ENCODE data around the gene MRPS2. TPM values are rescaled to one million over a fixed set of nuclear protein-coding genes. Genes with fewer than 3 reads are reported as not detected.
"Not testable (repeated sequence)": the region's sequence is repeated elsewhere in the genome, so short reads cannot be mapped to it uniquely, and the experiment has no call there.

The MRPS2 gene
- total RNA-seq, 1 experiment from 2014 or later: 54.2 TPM

DNA sequence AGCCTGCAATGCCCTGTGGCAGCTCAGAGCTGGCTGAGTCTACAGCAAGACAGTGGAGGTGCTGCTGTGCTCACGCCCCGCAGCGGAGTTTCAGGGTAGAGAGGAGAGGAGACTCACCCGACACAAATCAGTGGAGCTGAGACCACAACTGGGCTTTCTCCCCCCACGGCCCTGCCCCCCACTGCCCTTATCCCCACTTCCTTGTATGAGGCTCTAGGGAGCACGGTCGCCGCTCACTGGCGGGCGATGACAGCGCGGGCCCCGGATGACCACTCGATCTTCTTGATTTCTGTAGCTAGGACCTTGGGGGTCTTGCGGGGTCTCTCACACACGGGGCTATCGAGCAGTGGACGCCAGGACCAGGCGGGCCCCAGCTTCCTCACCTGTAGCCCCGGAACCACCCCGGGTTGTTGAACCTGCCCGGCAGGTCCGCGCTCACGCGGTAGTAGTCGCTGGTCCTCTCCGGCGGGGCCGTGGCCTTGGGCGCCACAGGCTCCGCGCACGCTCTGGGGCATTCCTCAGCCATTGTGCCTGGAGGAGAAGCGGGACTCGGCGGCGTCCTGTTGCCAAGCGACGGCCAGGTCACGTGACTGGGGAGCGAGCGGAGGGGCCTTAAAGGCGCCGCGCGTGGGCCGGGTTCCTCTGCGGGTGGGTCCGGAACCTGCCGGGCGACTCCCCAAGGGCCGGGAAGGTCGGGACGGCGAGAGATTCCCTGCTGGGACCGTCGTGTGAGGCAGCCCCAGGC lies 984 bp upstream of the MRPS2 start:
- peak; percentile 80 for DNase-seq (ENCODE audit: low read depth)

DNA sequence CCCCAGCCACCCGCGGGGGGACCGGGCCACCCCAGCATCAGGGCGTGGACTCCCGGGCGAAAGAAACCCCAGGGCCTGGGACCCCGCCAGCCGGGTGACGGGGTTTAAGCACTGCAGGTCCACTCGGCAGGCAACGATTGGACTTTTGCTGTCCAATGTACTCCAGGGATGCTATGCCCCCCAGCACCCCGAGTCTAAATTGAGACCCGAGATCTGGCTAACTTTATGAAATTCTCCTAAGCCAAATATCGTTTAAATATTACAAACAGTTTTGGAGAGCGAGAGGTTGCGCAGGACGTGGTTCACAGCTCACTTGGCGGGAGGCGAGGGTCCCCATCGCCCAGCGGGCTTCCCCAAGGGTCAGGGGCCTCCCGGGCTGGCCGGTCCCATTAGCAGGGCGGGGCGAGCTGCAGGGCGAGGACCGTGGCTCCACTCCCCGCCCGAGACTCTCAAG lies 384 bp upstream of the MRPS2 start:
- DNase-seq (ENCODE audit: low read depth): no peak

DNA sequence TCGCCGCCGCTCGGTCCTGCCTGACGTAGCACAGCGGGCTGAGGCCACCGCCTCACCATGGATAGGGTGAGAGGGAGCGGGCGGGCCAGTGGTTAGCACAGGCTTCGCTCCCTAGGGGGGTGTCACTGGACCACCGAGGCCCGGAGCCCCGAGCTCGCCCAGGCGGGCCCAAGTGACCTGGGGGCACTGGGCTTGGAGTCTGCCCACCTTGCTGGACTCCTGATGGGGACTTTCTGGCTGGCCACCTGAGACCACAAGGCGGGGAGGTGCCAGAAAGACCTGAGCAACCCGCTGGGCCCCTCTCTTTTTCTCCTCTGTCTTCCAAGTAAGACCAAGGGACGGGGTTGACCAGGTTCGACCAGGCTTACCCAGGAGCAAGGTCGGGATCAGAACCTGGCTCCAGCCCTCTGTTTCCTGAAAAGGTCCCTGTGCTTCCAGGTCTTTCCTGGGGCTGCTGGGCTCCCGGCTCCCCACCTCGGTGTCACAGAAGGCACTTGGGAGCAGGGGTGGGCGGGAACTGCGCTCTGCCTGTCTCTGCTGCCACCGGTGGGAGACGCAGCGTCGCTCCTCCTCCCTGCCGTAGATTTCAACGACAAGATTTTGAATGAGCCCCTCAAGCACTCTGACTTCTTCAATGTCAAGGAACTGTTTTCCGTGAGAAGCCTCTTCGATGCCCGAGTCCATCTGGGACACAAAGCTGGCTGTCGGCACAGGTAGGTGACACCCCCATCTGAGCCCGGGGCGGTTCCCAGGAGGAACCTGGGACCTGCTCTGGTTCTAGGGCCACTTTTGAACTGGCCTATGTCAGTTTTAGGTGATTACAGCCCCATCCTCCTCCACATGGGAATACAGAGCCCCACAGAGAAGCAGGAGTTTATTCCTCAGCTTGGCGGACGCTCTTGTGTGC lies 1.0 kb downstream of the MRPS2 start:
- no peak for DNase-seq (ENCODE audit: low read depth)

GRCh38 chr9:135502168-135502872 lies 1.8 kb downstream of the MRPS2 start:
- DNase-seq (ENCODE audit: low read depth): no peak

- no peak for DNase-seq (ENCODE audit: low read depth)
Measured at GRCh38 chr9:135502873-135503321, 2.4 kb downstream of the MRPS2 start.

DNA sequence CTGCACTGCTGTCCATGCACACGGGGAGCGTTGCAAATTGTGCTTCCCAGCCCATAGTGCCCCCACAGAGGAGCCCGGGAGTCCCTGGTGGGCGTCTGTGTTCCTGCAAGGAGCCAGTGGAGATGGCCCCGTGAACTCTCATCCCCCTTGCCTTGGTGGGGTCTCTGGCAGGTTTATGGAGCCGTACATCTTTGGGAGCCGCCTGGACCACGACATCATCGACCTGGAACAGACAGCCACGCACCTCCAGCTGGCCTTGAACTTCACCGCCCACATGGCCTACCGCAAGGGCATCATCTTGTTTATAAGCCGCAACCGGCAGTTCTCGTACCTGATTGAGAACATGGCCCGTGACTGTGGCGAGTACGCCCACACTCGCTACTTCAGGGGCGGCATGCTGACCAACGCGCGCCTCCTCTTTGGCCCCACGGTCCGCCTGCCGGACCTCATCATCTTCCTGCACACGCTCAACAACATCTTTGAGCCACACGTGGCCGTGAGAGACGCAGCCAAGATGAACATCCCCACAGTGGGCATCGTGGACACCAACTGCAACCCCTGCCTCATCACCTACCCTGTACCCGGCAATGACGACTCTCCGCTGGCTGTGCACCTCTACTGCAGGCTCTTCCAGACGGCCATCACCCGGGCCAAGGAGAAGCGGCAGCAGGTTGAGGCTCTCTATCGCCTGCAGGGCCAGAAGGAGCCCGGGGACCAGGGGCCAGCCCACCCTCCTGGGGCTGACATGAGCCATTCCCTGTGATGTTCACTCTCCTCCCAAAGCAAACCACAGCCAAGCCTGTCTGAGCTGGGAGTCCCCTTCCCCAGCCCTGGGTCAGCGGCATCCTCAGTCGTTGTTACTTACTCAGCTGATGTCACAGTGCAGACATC lies 3.1 kb downstream of the MRPS2 start:
- no peak for DNase-seq (ENCODE audit: low read depth)

DNA sequence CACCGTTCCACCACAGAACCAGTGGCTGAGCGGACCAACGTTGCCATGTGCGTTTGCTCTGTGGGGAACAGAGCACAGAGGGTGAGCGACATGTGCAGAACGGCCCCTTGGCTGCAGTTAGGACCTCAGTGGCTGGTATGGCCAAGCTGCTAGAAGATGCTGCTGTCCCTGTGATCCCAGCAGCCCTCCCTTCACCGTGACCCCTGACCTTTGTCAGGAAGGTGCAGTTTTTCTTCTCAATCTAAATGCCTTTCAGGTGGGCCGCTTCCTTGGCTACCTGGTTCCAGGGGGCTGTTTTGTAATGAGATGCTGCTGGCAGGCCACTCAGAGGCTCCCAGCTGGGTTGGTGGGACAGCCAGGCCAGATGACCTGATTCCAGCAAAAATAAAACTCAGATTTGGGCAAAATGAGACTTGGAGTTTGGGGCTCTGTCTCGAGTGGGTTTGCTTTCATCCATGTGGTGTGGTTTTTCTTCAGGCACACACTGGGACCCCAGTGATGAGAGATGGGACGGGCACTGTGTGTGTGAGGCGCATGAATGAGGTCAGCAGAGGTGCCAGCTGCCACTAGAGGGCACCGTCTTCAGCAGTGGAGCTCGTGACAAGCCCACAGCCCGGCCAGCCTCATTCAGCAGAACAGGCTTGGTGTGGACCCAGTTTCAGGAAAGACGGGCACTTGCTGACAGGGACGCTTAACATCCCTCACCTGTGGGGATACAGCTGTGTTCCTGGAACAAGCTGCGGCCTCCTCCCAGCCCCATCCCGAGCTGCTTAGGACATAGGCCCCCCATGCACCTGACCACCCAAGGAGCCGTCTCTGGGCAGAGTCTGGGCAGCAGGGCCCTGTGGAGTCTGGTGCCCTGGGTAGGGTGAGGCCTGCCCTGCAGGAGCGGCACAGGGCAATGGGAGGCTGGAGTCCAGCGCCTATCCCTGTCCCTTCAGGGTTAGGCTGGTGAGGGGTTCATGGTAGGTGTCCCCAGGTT lies 4.1 kb downstream of the MRPS2 start:
- peak; percentile 52 for DNase-seq (ENCODE audit: low read depth)

DNA sequence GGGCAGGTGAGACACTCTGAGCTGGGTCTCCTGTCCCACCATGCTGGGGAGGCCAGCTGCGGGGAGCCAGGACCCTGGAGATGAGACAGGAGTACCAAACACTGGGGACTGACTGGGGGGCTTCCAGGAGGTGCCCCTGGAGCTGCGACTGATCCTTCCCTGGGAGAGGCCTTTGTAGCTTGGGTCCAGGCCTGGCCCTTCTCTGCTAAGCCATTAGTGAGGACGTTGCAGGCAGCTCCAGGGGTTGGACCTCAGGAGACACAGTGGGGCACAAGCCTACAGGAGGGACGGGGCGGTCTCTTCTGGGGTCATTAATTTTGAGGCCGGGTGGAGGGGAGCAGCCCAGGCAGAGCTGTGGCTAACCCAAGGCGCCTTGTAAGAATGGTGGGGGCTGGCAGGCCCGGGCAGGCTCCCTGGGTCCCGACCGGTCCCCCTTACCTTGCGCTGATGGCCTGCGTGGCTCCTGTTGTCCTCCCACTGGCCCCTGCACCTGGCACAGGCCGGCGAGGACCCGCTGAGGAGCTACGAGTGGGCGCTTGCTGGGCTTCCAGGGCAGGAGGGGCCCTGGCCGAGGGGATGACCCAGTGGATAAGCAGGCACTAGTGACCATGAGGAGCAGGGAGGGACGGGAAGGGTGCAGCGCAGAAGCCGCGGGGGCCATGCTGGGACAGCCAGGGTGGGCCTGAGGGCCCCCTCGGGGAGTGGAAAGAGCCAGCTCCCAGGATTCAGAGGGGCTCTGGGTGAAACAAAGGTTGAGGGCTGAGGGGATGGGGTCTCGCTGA lies 5.1 kb downstream of the MRPS2 start:
- DNase-seq (ENCODE audit: low read depth): no peak

DNA sequence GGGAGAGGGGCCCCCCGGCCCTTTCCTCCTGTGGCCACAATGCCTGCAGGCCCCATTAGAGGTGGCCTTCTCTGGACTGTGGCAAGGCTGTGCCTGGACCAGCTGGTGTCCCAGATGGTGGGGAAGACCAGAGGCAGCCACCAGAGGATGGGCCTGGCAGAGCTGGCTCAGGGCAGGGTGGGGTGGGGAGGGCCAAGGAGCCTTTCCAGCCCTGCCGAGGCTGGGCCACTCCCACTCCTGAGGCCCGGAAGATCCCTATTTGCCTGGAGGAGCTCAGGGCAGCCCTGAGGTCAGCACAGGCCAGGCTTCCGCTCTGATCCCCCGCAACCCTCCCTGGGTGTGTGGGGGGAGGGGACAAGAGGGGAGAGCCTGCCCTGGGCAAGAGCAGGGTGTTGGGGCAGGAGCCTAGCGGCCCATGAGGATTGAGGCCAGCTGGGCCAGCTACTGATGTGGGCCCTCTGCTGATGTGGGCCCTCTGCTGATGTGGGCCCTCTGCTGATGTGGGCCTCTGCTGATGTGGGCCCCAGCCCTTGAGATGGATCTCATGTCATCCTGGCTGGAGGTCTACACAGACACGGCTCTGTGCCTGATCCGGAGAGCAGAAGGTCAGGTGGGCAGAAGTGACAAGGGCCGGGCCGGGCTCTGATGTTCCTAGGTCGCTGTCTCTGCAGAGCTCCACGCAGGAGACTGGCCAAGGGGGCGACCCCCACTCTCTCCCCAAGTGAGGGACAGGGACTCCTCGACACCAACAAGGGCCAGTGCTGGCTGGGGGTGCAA lies 6.0 kb downstream of the MRPS2 start:
- DNase-seq (ENCODE audit: low read depth): no peak

DNA sequence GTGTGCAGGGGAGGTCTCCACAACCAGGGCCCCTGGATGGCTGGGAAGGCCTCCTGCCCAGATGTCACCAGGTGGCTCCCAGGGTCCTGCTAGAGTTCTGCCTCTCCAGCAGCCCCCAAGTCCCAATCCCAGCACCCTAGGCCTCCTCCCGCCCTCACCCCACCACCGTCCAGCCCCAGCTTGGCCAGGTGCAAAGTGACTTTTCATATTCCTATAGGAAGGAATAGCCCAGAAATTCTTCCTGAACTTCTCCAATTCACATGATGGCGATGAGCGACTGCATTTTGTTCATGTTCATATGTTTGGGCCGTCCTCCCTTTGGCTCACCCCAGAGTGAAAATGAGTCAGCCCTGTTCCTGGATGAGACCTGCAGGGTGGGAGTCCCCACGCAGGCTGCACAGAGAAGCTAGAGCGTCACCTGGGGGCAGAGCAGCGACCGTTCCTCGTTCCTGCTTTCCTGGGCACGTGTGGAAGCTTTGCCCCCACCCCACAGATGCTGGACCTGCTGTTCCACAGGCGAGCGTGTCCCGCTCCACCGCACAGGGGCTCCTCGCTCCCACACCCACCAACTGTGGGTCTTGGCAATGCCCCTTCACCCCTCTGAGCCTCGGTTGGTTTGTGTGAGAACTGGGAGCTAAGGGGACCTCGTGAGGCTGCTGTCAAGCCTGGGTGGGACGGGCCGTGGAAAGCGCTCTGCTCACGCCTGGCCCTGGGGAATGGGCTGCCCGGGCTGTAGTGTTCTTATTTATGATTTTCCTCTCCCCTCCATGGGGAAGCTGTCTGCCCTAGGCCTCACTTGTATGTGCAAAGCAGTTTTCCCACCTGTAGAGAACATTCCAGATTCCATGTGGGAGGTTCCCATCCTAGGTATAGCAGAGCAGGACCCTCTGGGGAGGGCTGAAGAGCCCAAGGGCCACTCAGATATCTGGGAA lies 6.9 kb downstream of the MRPS2 start:
- DNase-seq (ENCODE audit: low read depth): no peak

GRCh38 chr9:135508211-135508820 lies 7.8 kb downstream of the MRPS2 start:
- no peak for DNase-seq (ENCODE audit: low read depth)

DNA sequence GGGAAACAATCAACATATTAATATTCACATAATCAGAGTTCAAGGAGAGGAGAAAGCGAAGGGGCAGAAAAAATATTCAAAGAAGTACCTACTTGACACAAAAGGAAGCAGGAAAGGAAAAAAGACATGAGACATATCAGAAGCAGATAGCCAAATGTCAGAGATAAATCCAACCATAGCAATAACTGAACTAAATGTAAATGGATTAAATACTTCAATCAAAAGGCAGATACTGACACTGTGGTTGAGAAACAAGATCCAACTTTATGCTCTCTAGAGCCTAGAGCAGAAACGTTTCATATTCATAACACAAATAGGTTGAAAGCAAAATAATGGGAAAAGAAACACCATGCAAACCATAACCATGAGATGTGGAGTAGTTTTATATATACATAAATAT lies 9.0 kb downstream of the MRPS2 start:
- DNase-seq (ENCODE audit: low read depth): no peak

DNA sequence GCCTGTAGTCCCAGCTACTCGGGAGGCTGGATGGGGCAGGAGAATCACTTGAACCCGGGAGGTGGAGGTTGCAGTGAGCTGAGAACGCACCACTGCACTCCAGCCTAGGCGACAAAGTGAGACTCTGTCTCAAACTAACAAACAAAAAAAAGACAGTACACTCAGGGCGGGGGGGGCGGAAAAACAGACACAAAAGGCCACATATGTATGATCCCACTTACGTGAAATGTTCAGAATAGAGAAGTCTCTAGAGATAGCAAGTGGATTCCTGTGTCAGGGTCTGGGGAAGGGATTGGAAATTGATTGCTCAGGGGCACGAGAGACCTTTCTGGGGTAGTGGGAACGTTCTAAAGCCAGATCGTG lies 11.7 kb downstream of the MRPS2 start:
- DNase-seq (ENCODE audit: low read depth): no peak

DNA sequence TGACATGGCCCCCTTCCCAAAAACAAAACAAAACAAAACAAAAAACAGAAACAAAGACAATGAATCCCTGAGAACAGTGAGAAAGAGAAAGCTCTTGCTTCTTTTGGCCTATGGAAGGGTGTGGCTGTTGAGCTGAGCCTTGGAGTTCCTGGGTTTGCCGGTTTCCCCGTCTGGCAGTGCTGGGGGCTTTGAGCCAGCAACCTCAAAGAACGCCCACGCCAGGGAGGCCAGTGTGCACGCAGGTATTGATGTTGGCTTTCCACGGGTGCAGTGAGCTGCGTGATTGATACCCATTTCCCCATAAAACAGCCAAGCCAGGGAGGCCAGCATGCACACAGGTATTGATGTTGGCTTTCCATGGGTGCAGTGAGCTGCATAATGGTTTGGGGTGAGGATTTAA lies 12.4 kb downstream of the MRPS2 start:
- DNase-seq (ENCODE audit: low read depth): no peak

DNA sequence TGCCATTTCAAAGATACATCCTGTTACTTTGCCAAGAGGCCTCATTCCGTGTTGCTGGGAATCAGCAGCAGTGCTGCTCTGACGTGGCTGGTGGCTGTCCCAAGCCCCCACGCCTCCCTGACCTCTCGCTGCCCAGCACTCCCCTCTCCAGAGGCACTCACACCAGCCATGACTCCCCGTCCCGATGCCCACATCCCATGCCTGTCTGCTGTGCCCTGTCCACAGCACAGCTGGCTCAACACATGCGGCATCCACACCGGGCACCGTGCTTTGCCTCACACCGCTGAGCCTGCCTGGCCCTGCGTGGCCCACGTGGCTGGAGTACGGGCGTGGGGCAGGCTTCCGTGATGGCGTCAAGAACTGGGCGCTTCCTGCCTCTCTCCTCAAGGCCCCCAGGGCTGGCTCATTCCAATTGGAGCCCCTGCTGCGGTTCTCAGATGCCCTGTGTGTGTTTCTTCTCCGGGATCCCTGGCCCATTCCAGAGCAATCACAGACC lies 12.9 kb downstream of the MRPS2 start:
- DNase-seq (ENCODE audit: low read depth): no peak

DNA sequence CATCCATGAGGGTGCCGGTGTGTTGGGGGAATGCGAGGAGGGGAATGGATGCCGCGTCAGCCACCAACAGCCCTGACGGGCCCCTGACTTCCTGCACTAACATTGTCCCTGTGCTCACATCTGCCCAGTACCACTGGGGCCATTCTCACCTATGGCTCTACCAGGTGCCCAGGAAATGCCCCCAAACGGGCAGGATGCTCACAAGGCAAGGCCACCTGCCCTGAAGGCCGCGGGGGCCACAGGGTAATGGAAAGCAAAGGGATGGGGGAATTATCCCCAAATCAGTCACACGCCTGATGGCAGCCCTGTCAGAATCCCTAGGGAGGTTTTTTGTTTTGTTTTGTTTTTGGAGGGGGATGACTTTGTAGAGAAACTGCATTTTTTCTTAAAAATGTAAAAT lies 13.4 kb downstream of the MRPS2 start:
- DNase-seq (ENCODE audit: low read depth): not testable (repeated sequence)

Measured in LHCN-M2 (cell line).